Esophagus squamous epithelium (tissue), 5 donors: ENCODE data around the gene UAP1L1. TPM values are rescaled to one million over a fixed set of nuclear protein-coding genes. Genes with fewer than 3 reads are reported as not detected.

Source experiments
- DNase-seq: peaks from one replicate; lab custom pipeline; 2025; lab: John Stamatoyannopoulos, UW
- H3K27ac ChIP-seq, 4 donors: fragments of 200-600 bp; sonication (generic); one replicate each; pipeline ENCODE4 v1.5.1; 2016 to 2019; ENCODE audit warnings: mild to moderate bottlenecking in 1 of 4
- H3K27me3 ChIP-seq, 4 donors: fragments of 200-600 bp; sonication (generic); 1 replicate in 3 of 4; 2 replicates in 1 of 4; pipeline versions ENCODE4 v1.5.1 to v1.6.0; 2017 to 2021; ENCODE audit warnings: antibody characterized with exemption in 1 of 4
- H3K36me3 ChIP-seq, 3 donors: fragments of 200-600 bp; sonication (generic); one replicate each; pipeline ENCODE4 v1.5.1; 2016 to 2019
- H3K4me1 ChIP-seq, 3 donors: fragments of 200-600 bp; sonication (generic); one replicate each; pipeline ENCODE4 v1.5.1; 2017 to 2019
- H3K4me3 ChIP-seq, 4 donors: fragments of 200-600 bp; sonication (generic); 1 replicate in 3 of 4; 2 replicates in 1 of 4; pipeline ENCODE4 v1.5.1; 2016 to 2019; ENCODE audit warnings: mild to moderate bottlenecking in 2 of 4, moderate library complexity in 1 of 4
- H3K9me3 ChIP-seq, 3 donors: fragments of 200-600 bp; sonication (generic); one replicate each; pipeline ENCODE4 v1.5.1; 2016 to 2019
- POLR2A ChIP-seq, 4 donors: fragments of 450-650 bp; IDR thresholded peaks; one replicate each; pipeline ENCODE4 v1.6.1; 2017; ENCODE audit warnings: antibody characterized with exemption in 4 of 4, mild to moderate bottlenecking in 4 of 4, moderate library complexity in 3 of 4
- WGBS, 2 donors: methylation state at CpG; one replicate each; pipeline ENCODE4 v1.1.5; 2018; 5-methylcytosine and 5-hydroxymethylcytosine counted together
- intact Hi-C: fragments of 100-400 bp; cut with DNase I; formaldehyde crosslinking; loops from one replicate; pipeline ENCODE4 v1.15.0; 2022
- total RNA-seq, 4 donors: library from RNA; depleted of rRNA; stranded (reverse); fragments of >200 nt; gene quantifications; one replicate each; pipeline ENCODE4 v1.1.0, GENCODE V29; 2016
- TF ChIP-seq, protein P1 (sequence below), 6 experiments: fragments of 450-650 bp in 4 of 6; fragments of 200-600 bp in 2 of 6; sonication (generic) in 2 of 6; IDR thresholded peaks; one replicate each; pipeline ENCODE4 v1.5.1; 2016 to 2019; ENCODE audit warnings: antibody characterized with exemption in 6 of 6, mild to moderate bottlenecking in 4 of 6, moderate library complexity in 4 of 6
- donor health status: DM: yes; HTN: yes; CAD: no.

UAP1L1 gene
- total RNA-seq, 4 donors from 2014 or later: 2.2 to 4.7 (median 3.7) TPM

DNA sequence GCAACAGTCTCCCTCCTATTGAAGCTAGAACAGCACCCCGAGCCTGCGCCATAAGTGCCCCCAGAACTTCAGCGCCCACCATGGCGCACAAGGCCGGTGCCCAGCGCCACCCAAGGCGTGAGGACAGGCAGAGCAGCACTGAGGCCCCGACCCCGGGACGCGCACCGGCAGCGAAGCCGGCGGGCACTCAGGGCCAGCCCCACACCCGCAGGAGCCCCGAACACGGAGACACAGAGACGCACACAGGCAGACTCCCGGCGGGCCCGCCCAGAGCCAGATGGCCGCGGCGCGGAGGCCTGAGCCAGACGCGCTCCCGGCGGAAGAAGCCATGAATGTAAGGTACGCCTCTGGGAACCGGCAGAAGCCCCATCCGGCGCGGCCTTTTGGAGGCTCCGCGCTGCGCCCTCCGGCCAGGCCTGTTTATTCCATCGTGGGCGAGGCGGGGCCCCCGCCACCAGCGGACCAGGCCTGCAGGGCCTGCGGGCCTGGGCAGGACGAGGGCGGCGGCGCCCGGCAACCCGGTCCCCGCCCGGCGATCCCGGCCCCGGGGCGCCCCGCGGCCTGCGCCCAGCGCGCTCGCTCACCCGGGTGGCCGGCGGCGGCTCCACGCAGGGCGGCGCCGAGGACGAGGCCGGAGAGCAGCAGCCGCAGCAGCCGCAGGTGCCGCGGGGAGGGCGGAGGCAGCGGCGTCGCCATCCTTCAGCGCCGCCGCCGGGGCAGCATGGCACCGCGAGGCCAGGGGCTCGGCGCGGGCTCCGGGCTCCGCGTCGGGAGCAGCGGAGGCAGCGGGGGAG lies 31.8 kb upstream of the UAP1L1 start:
- peak overlapping the region; percentile 44 to 86 (median 66) for H3K27ac ChIP-seq
- H3K9me3 ChIP-seq: no peaks in the 10 kb centered on the region
- DNase-seq: no peak
- peaks cover 0 to 73% (median 21%) of the 10 kb centered on the region in 4 donors for H3K27me3 ChIP-seq
- peaks cover 0 to 4% (median 0%) of the 10 kb centered on the region in 3 donors for H3K36me3 ChIP-seq
- peak overlapping the region; percentile 35 to 76 (median 54) for H3K4me3 ChIP-seq
- peaks cover 24 to 62% (median 33%) of the 10 kb centered on the region in 3 donors for H3K4me1 ChIP-seq
- 0 to 2% methylated on average over 3 to 23 of the region's 96 CpGs for WGBS, 2 donors
- TF ChIP-seq, protein P1, sequence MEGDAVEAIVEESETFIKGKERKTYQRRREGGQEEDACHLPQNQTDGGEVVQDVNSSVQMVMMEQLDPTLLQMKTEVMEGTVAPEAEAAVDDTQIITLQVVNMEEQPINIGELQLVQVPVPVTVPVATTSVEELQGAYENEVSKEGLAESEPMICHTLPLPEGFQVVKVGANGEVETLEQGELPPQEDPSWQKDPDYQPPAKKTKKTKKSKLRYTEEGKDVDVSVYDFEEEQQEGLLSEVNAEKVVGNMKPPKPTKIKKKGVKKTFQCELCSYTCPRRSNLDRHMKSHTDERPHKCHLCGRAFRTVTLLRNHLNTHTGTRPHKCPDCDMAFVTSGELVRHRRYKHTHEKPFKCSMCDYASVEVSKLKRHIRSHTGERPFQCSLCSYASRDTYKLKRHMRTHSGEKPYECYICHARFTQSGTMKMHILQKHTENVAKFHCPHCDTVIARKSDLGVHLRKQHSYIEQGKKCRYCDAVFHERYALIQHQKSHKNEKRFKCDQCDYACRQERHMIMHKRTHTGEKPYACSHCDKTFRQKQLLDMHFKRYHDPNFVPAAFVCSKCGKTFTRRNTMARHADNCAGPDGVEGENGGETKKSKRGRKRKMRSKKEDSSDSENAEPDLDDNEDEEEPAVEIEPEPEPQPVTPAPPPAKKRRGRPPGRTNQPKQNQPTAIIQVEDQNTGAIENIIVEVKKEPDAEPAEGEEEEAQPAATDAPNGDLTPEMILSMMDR (IDR thresholded peaks at IDR 0.05): no peak
- TF ChIP-seq POLR2A (IDR thresholded peaks at IDR 0.05): no peak
- intact Hi-C loops: loop anchor here (5.0 kb wide), 1 partner anchor 258 kb away; no protein-coding TSS in a partner anchor

DNA sequence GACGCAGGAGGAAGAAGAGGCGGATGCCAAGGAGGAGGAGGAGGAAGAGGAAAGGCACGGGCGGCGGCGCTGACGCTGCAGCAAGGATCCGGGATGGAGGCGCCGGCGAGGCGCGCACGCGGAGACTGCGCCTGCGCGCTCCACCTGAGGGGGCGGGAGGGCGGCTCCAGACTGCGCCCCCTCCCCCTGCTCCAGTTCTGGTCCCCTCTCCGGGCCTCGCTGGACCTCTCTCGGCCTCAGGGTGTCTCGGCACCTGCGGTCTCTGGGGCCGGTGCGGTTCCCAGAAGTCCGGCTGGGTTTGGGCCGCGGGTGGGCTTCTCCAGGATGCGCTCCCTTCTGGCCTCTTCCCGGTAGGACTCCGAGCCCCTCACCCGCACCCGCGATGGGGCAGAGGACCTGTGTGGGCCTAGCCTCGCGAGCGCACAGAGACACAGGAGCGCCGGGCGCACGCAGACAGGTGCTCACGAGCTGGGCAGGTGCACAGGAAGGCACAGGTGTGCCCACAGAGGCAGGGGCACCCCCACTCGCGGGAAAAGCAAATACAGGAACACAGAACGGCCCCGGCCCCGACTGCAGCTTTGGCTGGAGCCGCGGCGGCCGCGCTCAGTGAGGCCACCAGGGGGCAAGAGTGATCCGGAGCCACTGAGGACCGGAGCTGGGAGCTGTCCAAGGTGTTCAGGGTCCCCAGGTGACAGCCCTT lies 31.1 kb upstream of the UAP1L1 start, which contains the start of gene NPDC1:
Gene NPDC1, minus strand, starts transcription at position 90 of the 700 bp plus-strand sequence. CDS start 188 bp downstream, outside the sequence.
- H3K9me3 ChIP-seq: no peaks in the 10 kb centered on the region
- peak within 1 kb of the TSS; percentile 35 to 76 (median 54) for H3K4me3 ChIP-seq
- peaks cover 24 to 58% (median 33%) of the 10 kb centered on the region in 3 donors for H3K4me1 ChIP-seq
- WGBS, 2 donors: 0% methylated on average over 9 to 40 of the region's 57 CpGs
- intact Hi-C loops: loop anchor here (5.0 kb wide), 1 partner anchor 259 kb away; no protein-coding TSS in a partner anchor
- peak within 1 kb of the TSS; percentile 52 to 86 (median 66) for H3K27ac ChIP-seq
- H3K27me3 ChIP-seq: peaks cover 0 to 80% (median 21%) of the 10 kb centered on the region in 4 donors
- H3K36me3 ChIP-seq: no peaks in the 10 kb centered on the region
- DNase-seq: no peak
- TF ChIP-seq, protein P1 (IDR thresholded peaks at IDR 0.05): peak; percentile 57 to 91 (median 83)
- TF ChIP-seq POLR2A (IDR thresholded peaks at IDR 0.05): peak in 2 of 4 donors; percentile 17 to 22

DNA sequence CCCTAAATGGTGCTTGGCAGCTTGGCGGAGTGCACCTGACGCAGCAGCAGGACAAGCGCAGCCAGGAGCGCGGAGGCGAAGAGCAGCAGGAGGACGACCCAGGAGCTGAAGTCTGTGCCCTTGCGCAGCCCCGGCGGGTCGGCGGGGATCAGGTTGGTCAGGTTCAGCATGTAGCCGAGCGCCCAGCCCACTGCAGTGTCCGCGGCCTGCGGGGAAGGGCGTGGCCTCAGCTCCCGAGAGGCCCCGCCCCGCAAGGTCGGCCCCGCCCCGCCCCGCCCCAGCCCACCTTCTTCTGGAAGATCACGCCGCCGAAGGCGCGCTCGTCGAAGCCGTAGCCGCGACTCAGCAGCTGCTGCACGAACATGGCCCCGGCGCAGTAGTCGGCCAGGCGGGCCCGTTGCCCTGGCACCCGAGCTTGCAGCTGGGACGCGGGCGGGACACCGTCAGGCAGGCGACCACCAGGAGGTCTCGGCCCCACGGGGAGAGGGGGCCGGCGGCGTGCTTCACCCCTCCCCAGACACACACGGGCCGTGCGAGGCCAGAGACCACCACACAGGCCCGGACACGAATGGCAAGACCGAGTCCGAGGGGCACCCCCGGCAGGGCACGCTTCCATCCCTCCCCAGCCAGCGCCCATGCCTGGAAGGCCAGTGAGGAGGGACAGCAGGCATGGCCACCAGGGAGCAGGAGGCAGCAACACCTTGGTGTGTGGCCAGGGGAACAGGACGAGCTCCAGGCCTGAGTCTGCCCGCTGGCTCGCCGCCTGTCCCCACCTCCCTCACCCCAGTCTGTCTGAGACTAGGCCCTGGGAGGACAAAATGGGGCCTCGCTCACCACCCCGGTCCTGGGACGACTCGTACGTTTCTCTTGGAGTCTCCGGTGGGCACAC lies 28.4 kb upstream of the UAP1L1 start:
- 63 to 83% methylated on average over 6 to 19 of the region's 72 CpGs for WGBS, 2 donors
- TF ChIP-seq, protein P1 (IDR thresholded peaks at IDR 0.05): peak in 1 of 6 experiments; percentile 7
- no peak for TF ChIP-seq POLR2A (IDR thresholded peaks at IDR 0.05)
- no peak overlapping the region for H3K27ac ChIP-seq
- H3K4me1 ChIP-seq: peaks cover 31 to 63% (median 44%) of the 10 kb centered on the region in 3 donors
- H3K4me3 ChIP-seq: no peak overlapping the region
- H3K36me3 ChIP-seq: no peaks in the 10 kb centered on the region
- intact Hi-C loops: loop anchor here (5.0 kb wide), 1 partner anchor 262 kb away; no protein-coding TSS in a partner anchor
- H3K9me3 ChIP-seq: no peaks in the 10 kb centered on the region
- no peak for DNase-seq
- H3K27me3 ChIP-seq: peaks cover 0 to 99% (median 23%) of the 10 kb centered on the region in 4 donors

DNA sequence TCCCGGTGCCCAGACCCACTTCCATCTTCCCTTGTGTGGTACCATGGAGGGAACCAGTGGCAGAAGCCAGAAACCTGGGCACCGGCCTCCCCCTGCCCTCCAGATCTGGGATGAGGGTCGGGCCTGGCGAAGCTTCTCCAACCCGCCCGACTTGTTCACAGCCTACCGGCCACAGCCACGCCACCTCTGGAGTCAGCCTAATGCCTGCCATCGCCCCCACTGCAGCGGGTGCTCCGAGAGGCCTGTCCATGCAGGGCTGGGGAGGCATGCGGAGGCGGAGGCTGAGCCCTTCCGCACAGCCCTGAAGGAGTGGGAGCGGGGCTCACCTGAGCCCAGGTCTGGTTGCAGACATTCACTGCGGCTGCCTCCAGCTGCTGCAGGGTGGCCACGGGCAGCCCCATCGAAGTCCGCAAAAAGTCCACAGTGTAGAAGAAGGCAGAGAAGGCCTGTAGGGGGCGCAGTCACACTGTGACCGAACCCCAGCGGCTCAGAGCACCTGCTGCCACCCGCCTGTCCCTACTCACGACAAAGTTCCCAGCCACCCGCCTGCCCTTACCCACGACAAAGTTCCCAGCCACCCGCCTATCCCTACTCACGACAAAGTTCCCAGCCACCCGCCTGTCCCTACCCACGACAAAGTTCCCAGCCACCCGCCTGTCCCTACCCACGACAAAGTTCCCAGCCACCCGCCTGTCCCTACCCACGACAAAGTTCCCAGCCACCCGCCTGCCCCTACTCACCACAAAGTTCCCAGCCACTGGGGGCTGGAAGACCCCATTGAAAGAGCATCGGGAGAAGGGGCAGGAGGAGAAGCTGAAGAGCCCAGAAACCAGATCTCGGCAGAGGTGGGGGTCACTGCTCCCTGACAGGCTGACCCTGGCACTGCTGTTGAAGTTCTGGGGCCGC lies 27.5 kb upstream of the UAP1L1 start:
- DNase-seq: no peak
- 66% methylated on average over 15 of the region's 38 CpGs; no CpG with 5 or more reads in 1 of the 2 donors for WGBS, 2 donors

More for the DNA sequence above, 27.5 kb upstream of the UAP1L1 start:
- Histone ChIP-seq H3K9me3 (no peaks in the 10 kb centered on the region), H3K27ac (no peak overlapping the region), H3K4me3 (no peak overlapping the region), H3K27me3 (peaks cover 0 to 99% (median 23%) of the 10 kb centered on the region in 4 donors), H3K36me3 (no peaks in the 10 kb centered on the region), H3K4me1 (peaks cover 29 to 63% (median 45%) of the 10 kb centered on the region in 3 donors)
- TF ChIP-seq, protein P1 (IDR thresholded peaks at IDR 0.05): peak in 5 of 6 experiments; percentile 33 to 64 (median 52)
- no peak for TF ChIP-seq POLR2A (IDR thresholded peaks at IDR 0.05)
- intact Hi-C loops: loop anchor here (5.0 kb wide), 1 partner anchor 262 kb away; no protein-coding TSS in a partner anchor
